Measurements from ENCODE around the gene NTHL1.
A peak's percentile ranks its signal among the peaks of the same experiment; 100 is the strongest.

NTHL1 gene

DNA sequence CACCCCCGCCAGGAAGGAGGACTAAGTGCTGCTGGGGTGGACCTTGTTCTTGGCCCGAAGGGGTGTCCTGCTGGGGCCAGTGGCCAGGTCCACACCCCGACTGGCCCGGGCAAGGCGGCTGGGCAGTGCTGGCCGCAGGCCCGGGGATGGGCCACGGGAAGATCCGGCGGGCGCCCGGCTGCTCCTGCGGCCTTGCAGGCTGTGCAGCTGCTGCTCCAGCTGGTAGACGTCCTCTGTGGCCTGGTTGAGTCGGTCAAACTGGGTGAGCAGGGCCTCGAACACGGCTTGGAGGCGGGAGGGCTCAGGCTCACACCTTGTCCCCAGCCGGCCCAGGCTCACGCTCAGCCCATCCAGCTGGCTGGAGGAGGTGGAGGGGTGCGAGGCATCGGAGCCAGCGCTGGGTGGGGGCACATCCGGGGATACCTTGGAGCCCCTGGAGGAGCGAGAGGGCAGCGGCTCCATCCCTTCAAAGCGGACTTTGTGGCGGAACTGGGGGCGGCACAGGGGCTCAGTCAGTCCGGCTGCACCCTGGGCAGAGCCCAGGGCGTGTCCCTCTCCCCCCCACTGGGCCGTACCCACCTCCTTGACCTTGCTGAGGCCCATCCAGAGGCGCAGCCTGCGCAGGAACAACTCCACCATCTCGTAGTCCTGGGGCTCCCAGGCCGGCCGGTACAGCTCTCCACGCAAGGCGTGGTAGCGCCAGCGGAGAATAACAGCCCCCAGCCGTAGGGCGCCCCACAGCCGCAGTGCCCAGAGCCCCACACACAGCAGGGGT is 42.3 kb upstream of the NTHL1 start:
- no peak overlapping the region for H3K27ac Mint-ChIP-seq
- TF ChIP-seq, protein P1, sequence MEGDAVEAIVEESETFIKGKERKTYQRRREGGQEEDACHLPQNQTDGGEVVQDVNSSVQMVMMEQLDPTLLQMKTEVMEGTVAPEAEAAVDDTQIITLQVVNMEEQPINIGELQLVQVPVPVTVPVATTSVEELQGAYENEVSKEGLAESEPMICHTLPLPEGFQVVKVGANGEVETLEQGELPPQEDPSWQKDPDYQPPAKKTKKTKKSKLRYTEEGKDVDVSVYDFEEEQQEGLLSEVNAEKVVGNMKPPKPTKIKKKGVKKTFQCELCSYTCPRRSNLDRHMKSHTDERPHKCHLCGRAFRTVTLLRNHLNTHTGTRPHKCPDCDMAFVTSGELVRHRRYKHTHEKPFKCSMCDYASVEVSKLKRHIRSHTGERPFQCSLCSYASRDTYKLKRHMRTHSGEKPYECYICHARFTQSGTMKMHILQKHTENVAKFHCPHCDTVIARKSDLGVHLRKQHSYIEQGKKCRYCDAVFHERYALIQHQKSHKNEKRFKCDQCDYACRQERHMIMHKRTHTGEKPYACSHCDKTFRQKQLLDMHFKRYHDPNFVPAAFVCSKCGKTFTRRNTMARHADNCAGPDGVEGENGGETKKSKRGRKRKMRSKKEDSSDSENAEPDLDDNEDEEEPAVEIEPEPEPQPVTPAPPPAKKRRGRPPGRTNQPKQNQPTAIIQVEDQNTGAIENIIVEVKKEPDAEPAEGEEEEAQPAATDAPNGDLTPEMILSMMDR (IDR thresholded peaks at IDR 0.05; ENCODE audit: unreplicated experiment in 3 of 3): no peak

DNA sequence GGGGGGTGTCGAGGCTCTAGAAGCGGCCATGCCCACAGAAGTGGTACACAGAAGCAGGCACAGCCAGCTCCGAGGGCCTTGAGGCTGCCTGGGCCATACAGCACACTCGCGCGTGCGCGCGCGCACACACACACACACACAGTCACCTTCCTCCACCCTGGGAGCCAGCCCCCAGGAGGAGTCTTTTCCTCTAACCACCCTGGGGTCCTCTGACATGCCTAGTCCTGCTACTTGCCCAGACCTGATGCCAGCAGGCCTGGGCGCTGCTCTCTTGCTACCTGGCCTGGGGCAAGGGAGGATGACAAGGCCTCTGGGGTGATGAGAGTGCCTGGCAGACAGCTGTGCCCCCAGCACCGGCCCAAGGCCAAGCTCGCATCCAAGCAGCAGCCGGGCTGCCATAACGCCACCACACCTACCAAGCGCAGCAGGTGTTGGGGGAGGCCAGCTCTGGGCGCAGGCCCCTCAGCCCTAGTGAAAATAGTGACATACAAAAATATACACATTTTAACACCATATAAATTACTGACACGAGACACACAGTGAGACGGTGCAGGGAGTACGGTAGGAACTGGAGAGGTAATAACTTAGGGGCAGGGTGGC is 41.2 kb upstream of the NTHL1 start:
- no peaks in the 10 kb centered on the region for H3K4me1 Mint-ChIP-seq
- H3K9me3 Mint-ChIP-seq: no peaks in the 10 kb centered on the region
- peak overlapping the region in 1 of 3 experiments; percentile 34 for H3K4me3 Mint-ChIP-seq
- TF ChIP-seq, protein P1 (IDR thresholded peaks at IDR 0.05; ENCODE audit: unreplicated experiment in 3 of 3): no peak
- H3K27me3 Mint-ChIP-seq (ENCODE audit: low read depth): no peaks in the 10 kb centered on the region
- H3K36me3 Mint-ChIP-seq (ENCODE audit: low read depth): no peaks in the 10 kb centered on the region
- H3K27ac Mint-ChIP-seq: peak overlapping the region in 1 of 3 experiments; percentile 70

More for the DNA sequence above, 42.3 kb upstream of the NTHL1 start:
- H3K36me3 Mint-ChIP-seq (ENCODE audit: low read depth): peaks cover 5% of the 10 kb centered on the region
- peak overlapping the region in 1 of 3 experiments; percentile 49 for H3K4me3 Mint-ChIP-seq
- H3K9me3 Mint-ChIP-seq: no peaks in the 10 kb centered on the region
- no peaks in the 10 kb centered on the region for H3K27me3 Mint-ChIP-seq (ENCODE audit: low read depth)
- no peaks in the 10 kb centered on the region for H3K4me1 Mint-ChIP-seq

DNA sequence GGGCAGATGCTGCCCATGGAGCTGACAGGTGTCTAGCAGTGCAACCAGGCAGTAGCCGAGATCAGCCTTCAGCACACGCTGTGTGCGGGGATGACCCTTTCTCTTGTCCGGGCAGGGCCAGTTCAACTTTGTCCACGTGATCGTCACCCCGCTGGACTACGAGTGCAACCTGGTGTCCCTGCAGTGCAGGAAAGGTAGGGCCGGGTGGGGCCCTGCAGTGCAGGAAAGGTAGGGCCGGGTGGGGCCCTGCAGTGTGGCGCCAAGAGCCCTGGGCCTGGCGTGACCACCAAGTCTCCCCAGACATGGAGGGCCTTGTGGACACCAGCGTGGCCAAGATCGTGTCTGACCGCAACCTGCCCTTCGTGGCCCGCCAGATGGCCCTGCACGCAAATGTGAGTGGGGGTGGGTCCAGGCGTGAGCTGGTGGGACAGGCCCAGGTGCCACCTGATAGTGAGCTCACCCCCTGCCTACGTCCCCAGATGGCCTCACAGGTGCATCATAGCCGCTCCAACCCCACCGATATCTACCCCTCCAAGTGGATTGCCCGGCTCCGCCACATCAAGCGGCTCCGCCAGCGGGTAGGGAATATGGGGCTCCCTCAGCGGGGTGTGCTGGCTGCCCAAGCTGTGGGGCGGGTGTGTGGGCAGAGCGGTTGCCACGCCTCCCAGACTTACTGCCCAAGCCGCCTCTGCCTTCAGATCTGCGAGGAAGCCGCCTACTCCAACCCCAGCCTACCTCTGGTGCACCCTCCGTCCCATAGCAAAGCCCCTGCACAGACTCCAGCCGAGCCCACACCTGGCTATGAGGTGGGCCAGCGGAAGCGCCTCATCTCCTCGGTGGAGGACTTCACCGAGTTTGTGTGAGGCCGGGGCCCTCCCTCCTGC is 40.4 kb upstream of the NTHL1 start:
- Mint-ChIP-seq H3K27ac (no peak overlapping the region), H3K4me1 (peaks cover 3% of the 10 kb centered on the region), H3K4me3 (no peak overlapping the region), H3K36me3 (ENCODE audit: low read depth) (peaks cover 2% of the 10 kb centered on the region), H3K9me3 (no peaks in the 10 kb centered on the region), H3K27me3 (ENCODE audit: low read depth) (no peaks in the 10 kb centered on the region)
- TF ChIP-seq, protein P1 (IDR thresholded peaks at IDR 0.05; ENCODE audit: unreplicated experiment in 3 of 3): no peak

DNA sequence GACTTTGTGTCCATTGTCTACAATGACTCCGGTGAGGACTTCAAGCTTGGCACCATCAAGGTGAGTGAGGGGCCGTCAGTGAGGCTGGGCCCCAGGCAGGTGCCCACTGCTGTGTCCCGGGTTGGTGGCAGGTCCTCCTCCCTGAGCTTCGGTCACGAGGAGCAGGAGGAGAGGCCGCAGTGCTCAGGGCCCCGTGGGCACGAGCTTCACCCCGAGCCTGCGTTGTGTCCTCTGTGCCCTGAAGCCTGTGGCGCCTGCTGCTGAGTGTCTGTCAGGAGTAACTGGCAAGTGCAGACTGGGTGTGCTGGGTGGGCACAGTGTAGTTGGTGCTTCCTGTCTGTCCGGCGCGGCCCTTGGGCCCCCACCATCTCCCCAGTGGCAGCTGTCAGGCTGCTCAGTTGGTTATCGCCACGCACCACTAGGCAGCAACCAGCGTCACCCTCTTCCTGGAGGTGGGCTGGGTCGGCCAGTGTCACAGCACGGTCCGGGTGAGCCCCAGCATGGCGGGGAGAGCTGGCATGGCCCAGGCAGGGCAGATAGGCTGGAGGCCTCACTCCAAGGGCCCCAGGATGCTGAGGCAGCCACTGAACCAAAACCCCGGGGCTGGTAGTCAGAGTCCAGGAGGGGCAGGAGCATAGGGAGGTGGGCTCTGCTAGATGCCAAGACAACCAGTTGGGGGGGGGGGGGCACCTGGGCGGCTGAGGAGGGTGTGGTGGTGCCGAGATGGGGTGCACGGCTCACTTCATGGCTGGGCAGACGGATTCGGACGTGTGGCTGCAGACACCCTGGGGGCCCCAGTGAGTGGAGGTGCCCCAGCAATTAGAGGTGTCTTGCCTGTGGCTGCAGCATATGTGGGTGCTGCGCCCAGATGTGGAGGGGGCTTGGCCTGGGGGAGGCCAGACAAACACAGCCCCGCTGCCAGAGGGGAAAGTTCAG is 39.4 kb upstream of the NTHL1 start:
- Mint-ChIP-seq H3K27me3 (ENCODE audit: low read depth) (no peaks in the 10 kb centered on the region), H3K9me3 (no peaks in the 10 kb centered on the region), H3K27ac (no peak overlapping the region), H3K4me1 (peaks cover 11% of the 10 kb centered on the region), H3K4me3 (no peak overlapping the region), H3K36me3 (ENCODE audit: low read depth) (peaks cover 8% of the 10 kb centered on the region)
- TF ChIP-seq, protein P1 (IDR thresholded peaks at IDR 0.05; ENCODE audit: unreplicated experiment in 3 of 3): no peak

DNA sequence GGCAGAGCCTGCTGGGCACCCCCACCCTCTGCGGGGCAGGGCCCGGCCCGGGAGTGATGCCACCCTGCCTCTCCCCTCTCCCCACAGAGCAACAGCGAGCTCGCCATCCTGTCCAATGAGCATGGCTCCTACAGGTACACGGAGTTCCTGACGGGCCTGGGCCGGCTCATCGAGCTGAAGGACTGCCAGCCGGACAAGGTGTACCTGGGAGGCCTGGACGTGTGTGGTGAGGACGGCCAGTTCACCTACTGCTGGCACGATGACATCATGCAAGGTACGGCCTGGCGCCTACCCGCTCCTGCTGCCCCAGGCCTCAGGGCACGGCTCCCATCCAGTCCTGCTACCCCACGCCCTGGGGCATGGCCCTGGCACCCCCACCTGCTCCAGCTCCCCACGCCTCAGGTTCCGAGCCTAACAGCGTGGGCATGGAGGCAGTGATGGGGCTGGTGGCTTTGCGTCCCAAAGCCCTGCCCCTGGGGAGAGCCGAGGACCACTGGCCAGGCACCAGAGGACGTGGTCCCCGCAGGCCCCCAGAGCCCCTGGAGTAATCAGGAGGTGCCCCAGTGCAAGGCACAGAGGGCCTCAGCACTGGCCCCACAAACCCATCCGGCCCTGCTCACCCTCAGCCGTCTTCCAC is 38.6 kb upstream of the NTHL1 start:
- H3K4me1 Mint-ChIP-seq: peaks cover 11% of the 10 kb centered on the region
- no peaks in the 10 kb centered on the region for H3K9me3 Mint-ChIP-seq
- no peak overlapping the region for H3K27ac Mint-ChIP-seq
- peaks cover 8% of the 10 kb centered on the region for H3K36me3 Mint-ChIP-seq (ENCODE audit: low read depth)
- no peaks in the 10 kb centered on the region for H3K27me3 Mint-ChIP-seq (ENCODE audit: low read depth)
- TF ChIP-seq, protein P1 (IDR thresholded peaks at IDR 0.05; ENCODE audit: unreplicated experiment in 3 of 3): no peak
- no peak overlapping the region for H3K4me3 Mint-ChIP-seq

All from nephron (organoid).